Ishikawa (cell line): ENCODE data around the gene UQCC3.

ENCODE experiments used
- CEBPB ChIP-seq: IDR thresholded peaks from 2 replicates; pipeline ENCODE4 v1.6.1; 2012
- CREB1 ChIP-seq: IDR thresholded peaks from 2 replicates; pipeline ENCODE4 v1.6.1; 2012; ENCODE audit warnings: low read depth
- EGR1 ChIP-seq: IDR thresholded peaks from 2 replicates; pipeline ENCODE4 v1.6.1; 2012
- EP300 ChIP-seq: IDR thresholded peaks from 2 replicates; pipeline ENCODE4 v1.6.1; 2012; ENCODE audit warnings: borderline replicate concordance
- FOXM1 ChIP-seq: IDR thresholded peaks from 2 replicates; pipeline ENCODE4 v1.6.1; 2012; ENCODE audit warnings: low read depth, borderline replicate concordance
- NFIC ChIP-seq: IDR thresholded peaks from 2 replicates; pipeline ENCODE4 v1.6.1; 2012
- RAD21 ChIP-seq: IDR thresholded peaks from 2 replicates; pipeline ENCODE4 v1.6.1; 2012; ENCODE audit warnings: low read depth
- REST ChIP-seq: IDR thresholded peaks from 2 replicates; pipeline ENCODE4 v1.6.1; 2012; ENCODE audit warnings: low read depth, mild to moderate bottlenecking
- TAF1 ChIP-seq: IDR thresholded peaks from 2 replicates; pipeline ENCODE4 v1.6.1; 2012; ENCODE audit warnings: low read depth, mild to moderate bottlenecking
- TCF12 ChIP-seq: IDR thresholded peaks from 2 replicates; pipeline ENCODE4 v1.6.1; 2012; ENCODE audit warnings: low read depth
- TEAD4 ChIP-seq: IDR thresholded peaks from 2 replicates; pipeline ENCODE4 v1.6.1; 2012
- YY1 ChIP-seq: IDR thresholded peaks from 2 replicates; pipeline ENCODE4 v1.6.1; 2012; ENCODE audit warnings: low read depth
- ZBTB7A ChIP-seq: IDR thresholded peaks from 2 replicates; pipeline ENCODE4 v1.6.1; 2012; ENCODE audit warnings: low read depth
- TF ChIP-seq, protein P1 (sequence below): IDR thresholded peaks from 2 replicates; pipeline ENCODE4 v1.6.1; 2012
- TF ChIP-seq, protein P2 (sequence below): IDR thresholded peaks from 2 replicates; pipeline ENCODE4 v1.6.1; 2012

Gene UQCC3

DNA sequence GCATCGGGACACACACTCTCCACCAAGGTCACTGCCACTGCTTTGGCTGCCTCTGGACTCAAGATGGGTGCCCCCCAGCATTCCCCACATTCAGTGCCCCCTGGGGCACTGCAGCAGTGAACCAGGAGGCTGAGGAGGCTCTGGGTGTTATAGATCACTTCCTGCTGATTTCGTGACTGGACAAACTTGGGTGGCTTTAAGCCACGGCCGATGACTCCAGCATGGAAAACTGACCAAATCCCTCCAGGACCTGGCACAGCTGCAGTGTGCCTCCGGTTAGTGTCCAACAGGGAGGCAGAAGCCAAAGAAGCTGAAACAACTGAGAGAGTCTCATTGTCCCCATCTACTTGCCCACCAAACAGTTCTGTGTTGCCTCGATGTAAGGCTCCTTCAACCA lies 23.9 kb upstream of the UQCC3 start:
- no peak for TF ChIP-seq CEBPB
- no peak for TF ChIP-seq RAD21
- no peak for TF ChIP-seq FOXM1
- no peak for TF ChIP-seq TEAD4
- TF ChIP-seq YY1, result no peak
- no peak for TF ChIP-seq ZBTB7A
- TF ChIP-seq REST, result no peak
- TF ChIP-seq CREB1, result no peak
- no peak for TF ChIP-seq NFIC
- TF ChIP-seq EP300, result no peak
- TF ChIP-seq TAF1, result no peak
- TF ChIP-seq, protein P1, sequence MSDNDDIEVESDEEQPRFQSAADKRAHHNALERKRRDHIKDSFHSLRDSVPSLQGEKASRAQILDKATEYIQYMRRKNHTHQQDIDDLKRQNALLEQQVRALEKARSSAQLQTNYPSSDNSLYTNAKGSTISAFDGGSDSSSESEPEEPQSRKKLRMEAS, result no peak
- TF ChIP-seq EGR1, result no peak
- no peak for TF ChIP-seq TCF12
- TF ChIP-seq, protein P2, sequence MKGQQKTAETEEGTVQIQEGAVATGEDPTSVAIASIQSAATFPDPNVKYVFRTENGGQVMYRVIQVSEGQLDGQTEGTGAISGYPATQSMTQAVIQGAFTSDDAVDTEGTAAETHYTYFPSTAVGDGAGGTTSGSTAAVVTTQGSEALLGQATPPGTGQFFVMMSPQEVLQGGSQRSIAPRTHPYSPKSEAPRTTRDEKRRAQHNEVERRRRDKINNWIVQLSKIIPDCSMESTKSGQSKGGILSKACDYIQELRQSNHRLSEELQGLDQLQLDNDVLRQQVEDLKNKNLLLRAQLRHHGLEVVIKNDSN, result no peak

GRCh38 chr11:62648185-62648966 lies 23.1 kb upstream of the UQCC3 start:
- TF ChIP-seq NFIC (no peak), TAF1 (no peak)
- TF ChIP-seq, protein P2, result no peak

DNA sequence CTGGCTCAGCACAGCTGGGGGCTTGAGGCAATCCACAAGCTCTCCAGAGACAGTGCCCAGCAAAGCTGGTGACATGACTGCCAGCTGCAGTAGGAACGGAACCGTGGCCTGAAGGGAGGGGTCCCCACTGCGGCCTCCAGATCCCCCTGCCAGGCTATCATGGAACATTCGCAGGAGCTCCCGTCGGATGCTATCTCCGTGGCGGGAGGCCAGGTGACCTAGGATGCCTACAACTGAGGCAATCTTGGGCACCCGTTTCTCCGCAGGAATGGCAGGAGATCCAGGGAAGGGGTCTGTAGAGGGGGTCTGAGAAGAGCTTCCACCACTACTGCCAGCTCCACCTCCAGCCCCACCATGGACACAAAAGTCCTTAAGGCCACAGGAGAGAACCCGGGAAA lies 22.5 kb upstream of the UQCC3 start:
- TF ChIP-seq CEBPB (no peak), NFIC (no peak), ZBTB7A (no peak), TEAD4 (no peak), TAF1 (no peak), TCF12 (no peak), CREB1 (no peak), EGR1 (no peak), YY1 (no peak), EP300 (no peak), RAD21 (no peak), REST (no peak)
- TF ChIP-seq, protein P2, result no peak

GRCh38 chr11:62649486-62649885 lies 22.0 kb upstream of the UQCC3 start:
- TF ChIP-seq, protein P1, result no peak
- TF ChIP-seq EGR1 (no peak), NFIC (no peak), ZBTB7A (no peak), TAF1 (no peak), CREB1 (no peak), REST (no peak), TEAD4 (no peak), TCF12 (no peak), EP300 (no peak), FOXM1 (no peak), CEBPB (no peak), YY1 (no peak), RAD21 (no peak)
- TF ChIP-seq, protein P2, result no peak
